CD4-positive, alpha-beta T cell (primary cell): ENCODE measurements around the gene ACACB. TPM values are rescaled to one million over a fixed set of nuclear protein-coding genes. Genes with fewer than 3 reads are reported as not detected.

Experiments
- ATAC-seq: fragments of 200-7000 bp; cut with Tn5 transposase; one replicate; pipeline ENCODE4 v1.10.0; 2022; ENCODE audit warnings: mild to moderate bottlenecking; ENCODE audit not compliant: poor library complexity
- CTCF ChIA-PET: fragments of 350-600 bp; sonication (Branson Sonifier 250); formaldehyde crosslinking; loops from one replicate; lab custom pipeline; 2021; ENCODE audit warnings: antibody characterized with exemption, inconsistent platforms; lab: Charles Lee
- POLR2A ChIA-PET: fragments of 350-600 bp; sonication (Branson Sonifier 250); formaldehyde crosslinking; loops from one replicate; lab custom pipeline; 2021; ENCODE audit warnings: antibody characterized with exemption, inconsistent platforms; lab: Charles Lee
- DNase-seq, 14 experiments: peaks; one replicate each; pipeline ENCODE4 v3.0.0-alpha.2; 2013 to 2020; ENCODE audit warnings: mixed read lengths in 2 of 14
- H3K27ac ChIP-seq, 2 donors: one replicate each; pipeline versions ENCODE4 v1.5.1 to v1.7.0; 2013; ENCODE audit warnings: low read length in 2 of 2, low read depth in 1 of 2, mild to moderate bottlenecking in 1 of 2
- H3K27me3 ChIP-seq, 2 experiments: 1 replicate in 1 of 2; 2 replicates in 1 of 2; pipeline versions ENCODE4 v1.6.1 to v1.7.0; 2013; ENCODE audit warnings: low read length in 2 of 2, control low read depth in 1 of 2, mild to moderate bottlenecking in 1 of 2, moderate library complexity in 1 of 2; ENCODE audit not compliant: insufficient read depth in 2 of 2, control insufficient read depth in 1 of 2
- H3K36me3 ChIP-seq: one replicate; pipeline ENCODE4 v1.6.1; 2013; ENCODE audit warnings: low read length, control low read depth; ENCODE audit not compliant: insufficient read depth
- H3K4me1 ChIP-seq: one replicate; pipeline ENCODE4 v1.6.1; 2013; ENCODE audit warnings: low read length, control low read depth; ENCODE audit not compliant: insufficient read depth
- H3K4me3 ChIP-seq: one replicate; pipeline ENCODE4 v1.5.1; 2013; ENCODE audit warnings: mild to moderate bottlenecking, low read length, moderate library complexity
- H3K9me3 ChIP-seq, 2 experiments: 1 replicate in 1 of 2; 2 replicates in 1 of 2; pipeline versions ENCODE4 v1.6.1 to v1.7.0; 2013; ENCODE audit warnings: low read length in 2 of 2, mild to moderate bottlenecking in 2 of 2, control low read depth in 1 of 2, moderate library complexity in 1 of 2; ENCODE audit not compliant: control insufficient read depth in 1 of 2, insufficient read depth in 1 of 2
- H3K27ac Mint-ChIP-seq: one replicate; pipeline ENCODE4 v1.8.0; 2020; ENCODE audit warnings: mixed read lengths
- H3K27me3 Mint-ChIP-seq: one replicate; pipeline ENCODE4 v1.8.0; 2021; ENCODE audit warnings: mixed read lengths
- H3K36me3 Mint-ChIP-seq: one replicate; pipeline ENCODE4 v1.8.0; 2021; ENCODE audit warnings: low read depth, mixed read lengths
- H3K4me1 Mint-ChIP-seq: one replicate; pipeline ENCODE4 v1.8.0; 2021; ENCODE audit warnings: low read depth, mixed read lengths
- H3K4me3 Mint-ChIP-seq: one replicate; pipeline ENCODE4 v1.8.0; 2020; ENCODE audit warnings: mild to moderate bottlenecking, mixed read lengths
- H3K9me3 Mint-ChIP-seq: one replicate; pipeline ENCODE4 v1.8.0; 2020; ENCODE audit warnings: mixed read lengths
- intact Hi-C, 2 experiments: fragments of 100-400 bp; cut with DNase I in 1 of 2; cut with micrococcal nuclease in 1 of 2; formaldehyde crosslinking; loops; one replicate each; pipeline versions ENCODE4 v1.15.1 to v1.9.0; 2023 to 2025; cut with DNase I, micrococcal nuclease
- total RNA-seq, 174 experiments: library from RNA in 2 of 174; stranded (reverse) in 2 of 174; gene quantifications; one replicate each; pipeline ENCODE4 v1.2.3 and lab custom pipeline; 2021 to 2026
- TF ChIP-seq, protein P1 (sequence below): fragments of 200-600 bp; IDR thresholded peaks from one replicate; pipeline ENCODE4 v1.8.0; 2022; ENCODE audit warnings: antibody characterized with exemption, mild to moderate bottlenecking

ACACB gene
- total RNA-seq, 2 experiments from 2014 or later: 30.3 to 32.2 TPM

DNA sequence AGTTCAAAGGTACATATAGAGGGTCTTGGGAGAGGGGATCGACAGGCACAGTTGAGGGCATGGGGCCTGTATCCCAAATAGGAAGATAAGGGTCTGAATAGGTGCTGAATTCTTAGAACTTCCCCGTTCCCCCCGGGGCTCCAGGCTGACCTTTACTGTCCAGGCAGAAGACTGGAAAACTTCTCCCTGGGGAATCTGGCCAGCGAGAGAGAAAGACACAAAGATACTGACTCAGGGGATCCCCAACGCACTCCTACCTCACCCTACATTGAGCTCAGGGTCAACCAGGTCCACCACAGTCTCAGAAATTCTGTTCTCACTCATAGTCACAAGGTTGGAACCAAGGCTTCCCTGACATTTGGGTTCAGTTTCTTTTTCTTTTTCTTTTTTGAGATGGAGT is 46.2 kb downstream of the ACACB start:
- Mint-ChIP-seq H3K36me3 (peaks cover 22% of the 10 kb centered on the region), H3K27ac (no peak overlapping the region), H3K9me3 (no peaks in the 10 kb centered on the region), H3K4me1 (peaks cover 5% of the 10 kb centered on the region), H3K4me3 (no peak overlapping the region), H3K27me3 (no peaks in the 10 kb centered on the region)
- CTCF ChIA-PET: no interaction called here
- no peaks in the 10 kb centered on the region for H3K9me3 ChIP-seq
- DNase-seq: no peak
- no peak for ATAC-seq
- H3K27ac ChIP-seq: no peak overlapping the region
- H3K4me1 ChIP-seq: no peaks in the 10 kb centered on the region
- H3K36me3 ChIP-seq: no peaks in the 10 kb centered on the region
- no peak overlapping the region for H3K4me3 ChIP-seq
- POLR2A ChIA-PET: no interaction called here
- H3K27me3 ChIP-seq: no peaks in the 10 kb centered on the region
- intact Hi-C loops: no loop called here
- TF ChIP-seq, protein P1, sequence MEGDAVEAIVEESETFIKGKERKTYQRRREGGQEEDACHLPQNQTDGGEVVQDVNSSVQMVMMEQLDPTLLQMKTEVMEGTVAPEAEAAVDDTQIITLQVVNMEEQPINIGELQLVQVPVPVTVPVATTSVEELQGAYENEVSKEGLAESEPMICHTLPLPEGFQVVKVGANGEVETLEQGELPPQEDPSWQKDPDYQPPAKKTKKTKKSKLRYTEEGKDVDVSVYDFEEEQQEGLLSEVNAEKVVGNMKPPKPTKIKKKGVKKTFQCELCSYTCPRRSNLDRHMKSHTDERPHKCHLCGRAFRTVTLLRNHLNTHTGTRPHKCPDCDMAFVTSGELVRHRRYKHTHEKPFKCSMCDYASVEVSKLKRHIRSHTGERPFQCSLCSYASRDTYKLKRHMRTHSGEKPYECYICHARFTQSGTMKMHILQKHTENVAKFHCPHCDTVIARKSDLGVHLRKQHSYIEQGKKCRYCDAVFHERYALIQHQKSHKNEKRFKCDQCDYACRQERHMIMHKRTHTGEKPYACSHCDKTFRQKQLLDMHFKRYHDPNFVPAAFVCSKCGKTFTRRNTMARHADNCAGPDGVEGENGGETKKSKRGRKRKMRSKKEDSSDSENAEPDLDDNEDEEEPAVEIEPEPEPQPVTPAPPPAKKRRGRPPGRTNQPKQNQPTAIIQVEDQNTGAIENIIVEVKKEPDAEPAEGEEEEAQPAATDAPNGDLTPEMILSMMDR: no peak

DNA sequence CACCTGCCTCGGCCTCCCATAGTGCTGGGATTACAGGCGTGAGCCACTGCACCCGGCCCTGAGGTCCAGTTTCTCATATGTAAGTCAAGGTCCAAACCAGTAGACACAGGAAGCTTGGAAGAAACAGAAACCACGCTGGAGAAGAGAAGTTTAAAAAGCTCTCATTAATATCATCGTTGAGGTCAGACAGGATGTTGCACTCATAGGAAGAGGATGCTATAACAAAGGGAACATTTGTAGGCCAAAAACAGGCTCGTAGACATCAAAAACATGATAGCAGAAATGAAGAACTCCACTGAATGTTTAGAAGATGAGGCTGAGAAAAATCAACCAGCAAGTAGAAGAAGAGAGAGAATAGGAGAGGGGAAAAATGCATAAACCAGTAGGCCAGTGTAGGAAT is 46.8 kb downstream of the ACACB start:
- ATAC-seq: no peak
- H3K36me3 Mint-ChIP-seq: peaks cover 29% of the 10 kb centered on the region
- CTCF ChIA-PET: no interaction called here
- Histone ChIP-seq H3K27ac (no peak overlapping the region), H3K9me3 (no peaks in the 10 kb centered on the region), H3K4me1 (no peaks in the 10 kb centered on the region), H3K27me3 (no peaks in the 10 kb centered on the region), H3K36me3 (peaks cover 3% of the 10 kb centered on the region), H3K4me3 (no peak overlapping the region)
- no peak for DNase-seq
- no peaks in the 10 kb centered on the region for H3K9me3 Mint-ChIP-seq
- TF ChIP-seq, protein P1: no peak
- POLR2A ChIA-PET: no interaction called here
- intact Hi-C loops: no loop called here
- H3K27ac Mint-ChIP-seq: no peak overlapping the region
- peaks cover 5% of the 10 kb centered on the region for H3K4me1 Mint-ChIP-seq
- no peaks in the 10 kb centered on the region for H3K27me3 Mint-ChIP-seq
- no peak overlapping the region for H3K4me3 Mint-ChIP-seq

DNA sequence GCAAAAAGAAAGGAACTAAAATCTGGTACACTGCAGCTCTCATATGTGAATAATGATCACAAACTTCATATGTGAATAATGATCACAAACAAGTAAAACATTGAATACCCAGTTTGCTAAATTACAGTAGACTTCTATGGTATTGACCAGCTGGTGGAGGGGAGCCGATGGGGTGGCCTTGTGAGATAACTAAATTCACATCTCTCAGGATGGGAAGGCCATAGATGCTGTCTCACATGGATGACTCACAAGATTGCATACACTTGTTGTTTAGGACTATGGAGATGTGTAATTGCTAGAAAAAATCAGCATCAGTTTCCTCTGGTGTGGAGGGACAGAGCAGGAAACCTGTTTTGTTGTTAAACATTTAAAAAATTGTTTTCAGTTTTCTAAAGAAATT is 49.2 kb downstream of the ACACB start:
- H3K4me3 Mint-ChIP-seq: no peak overlapping the region
- no peaks in the 10 kb centered on the region for H3K9me3 Mint-ChIP-seq
- Histone ChIP-seq H3K4me1 (no peaks in the 10 kb centered on the region), H3K27ac (no peak overlapping the region), H3K4me3 (no peak overlapping the region), H3K9me3 (no peaks in the 10 kb centered on the region), H3K36me3 (peaks cover 6% of the 10 kb centered on the region), H3K27me3 (no peaks in the 10 kb centered on the region)
- ATAC-seq (no peak), DNase-seq (no peak)
- intact Hi-C loops: no loop called here
- H3K27ac Mint-ChIP-seq: no peak overlapping the region
- peaks cover 5% of the 10 kb centered on the region for H3K4me1 Mint-ChIP-seq
- POLR2A ChIA-PET: no interaction called here
- H3K27me3 Mint-ChIP-seq: no peaks in the 10 kb centered on the region
- H3K36me3 Mint-ChIP-seq: peaks cover 48% of the 10 kb centered on the region
- CTCF ChIA-PET: no interaction called here
- TF ChIP-seq, protein P1: no peak
